GM19455 (cell line): ENCODE results near the gene SIPA1L3.
A peak's percentile ranks its signal among the peaks of the same experiment; 100 is the strongest.

ENCODE experiments used
- ATAC-seq: cut with Tn5 transposase; IDR thresholded peaks from one replicate; pipeline ENCODE4 v1.9.1; 2021; ENCODE audit not compliant: unreplicated experiment

The SIPA1L3 gene

GRCh38 chr19:37991841-37992248 is 84.8 kb downstream of the SIPA1L3 start:
- no peak for ATAC-seq

GRCh38 chr19:37992761-37993160 is 85.8 kb downstream of the SIPA1L3 start:
- ATAC-seq: no peak

GRCh38 chr19:37994823-37995130 is 87.8 kb downstream of the SIPA1L3 start:
- ATAC-seq: no peak

GRCh38 chr19:37995346-37995745 is 88.3 kb downstream of the SIPA1L3 start:
- no peak for ATAC-seq

- no peak for ATAC-seq
These were observed 90.9 kb downstream of the SIPA1L3 start for GRCh38 chr19:37997911-37998344.

DNA sequence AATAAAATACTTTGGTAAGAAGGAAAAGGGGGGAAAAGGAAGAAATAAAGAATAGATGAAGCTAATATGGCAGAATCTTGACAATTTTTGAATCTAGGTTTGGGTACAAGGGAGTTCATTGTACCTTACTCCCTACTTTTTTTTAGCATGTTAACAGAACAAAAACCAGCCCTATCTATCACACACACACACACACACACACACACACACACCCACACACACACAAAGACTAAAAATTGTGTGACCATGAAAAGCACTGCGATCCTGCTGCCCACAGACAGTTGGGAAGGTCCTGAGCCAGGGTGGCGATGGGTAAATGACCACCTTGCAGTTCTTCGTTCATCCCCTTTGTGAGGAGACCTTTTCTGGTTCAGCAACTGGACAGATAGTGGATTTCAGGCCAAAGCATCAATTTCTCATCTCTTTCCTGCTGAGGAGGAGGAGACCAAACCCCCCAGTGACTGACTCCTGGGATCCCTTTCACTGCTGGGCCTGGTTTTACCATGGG is 91.8 kb downstream of the SIPA1L3 start:
- ATAC-seq: no peak

DNA sequence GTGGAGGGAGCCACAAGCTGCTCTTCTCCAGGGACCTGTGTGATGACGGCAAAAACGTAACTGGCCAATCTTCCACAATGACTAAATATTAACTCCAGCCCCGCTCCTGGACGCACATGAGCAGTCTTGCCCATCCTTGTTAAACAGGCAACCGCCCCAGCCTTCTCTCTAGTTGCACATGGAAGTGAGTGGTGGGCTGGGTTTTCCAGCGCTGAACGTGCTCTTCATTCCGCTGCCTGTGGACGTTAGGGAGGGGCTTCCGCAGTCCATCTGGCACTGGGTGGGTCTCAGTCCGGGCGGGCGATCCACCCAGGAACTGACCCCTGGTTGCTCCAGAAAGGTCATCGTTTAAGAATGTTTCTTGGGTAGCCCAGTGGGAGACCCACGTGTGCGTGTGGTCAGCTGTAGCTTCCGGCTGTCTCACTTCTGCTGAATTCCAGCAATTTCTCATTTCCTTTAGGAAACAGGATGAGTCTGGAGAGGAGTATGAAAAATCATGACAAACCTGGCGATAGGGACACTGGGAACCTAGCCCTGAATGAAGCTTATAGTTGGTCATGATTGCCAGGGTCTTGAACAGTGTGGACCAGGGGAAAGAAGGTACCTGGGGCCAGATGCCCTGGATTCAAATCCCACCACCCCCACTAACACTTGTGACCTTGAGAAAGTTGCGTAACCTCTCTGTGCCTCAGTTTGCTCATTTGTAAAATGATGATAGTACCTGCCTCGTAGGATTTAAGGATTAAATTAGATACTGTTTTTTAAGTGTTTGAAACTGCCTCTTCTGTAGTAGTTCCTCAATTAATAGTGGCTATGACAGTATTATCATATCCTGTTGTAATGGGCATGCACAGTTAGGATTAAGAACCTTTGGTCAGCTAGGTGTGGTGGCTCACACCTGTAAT is 92.6 kb downstream of the SIPA1L3 start:
- ATAC-seq: no peak

DNA sequence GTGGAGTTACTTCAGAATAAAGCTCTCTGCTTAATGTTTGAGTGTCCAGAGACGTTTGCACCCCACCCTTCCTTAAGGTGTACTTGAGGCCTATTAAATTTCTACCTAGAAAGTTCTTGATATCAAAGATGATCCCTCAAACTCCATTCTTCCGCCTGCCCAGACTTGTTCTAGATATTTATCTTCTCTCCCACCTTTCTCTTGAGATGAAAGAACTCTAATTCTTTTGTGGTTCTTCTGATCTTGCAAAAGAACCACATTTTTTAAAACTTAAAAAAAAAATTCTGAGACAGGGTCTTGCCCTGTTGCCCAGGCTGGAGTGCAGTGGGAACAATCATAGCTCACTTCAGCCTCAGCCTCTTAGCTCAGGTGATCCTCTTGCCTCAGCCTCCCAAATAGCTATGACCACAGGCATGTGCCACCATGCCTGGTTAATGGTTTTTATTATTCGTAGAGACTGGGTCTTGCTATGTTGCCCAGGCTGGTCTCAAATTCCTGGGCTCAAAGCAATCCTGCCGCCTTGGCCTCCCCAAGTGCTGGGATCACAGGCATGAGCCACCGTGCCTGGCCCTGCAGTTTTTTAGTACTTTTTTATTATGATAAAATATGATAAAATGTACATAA is 94.3 kb downstream of the SIPA1L3 start:
- ATAC-seq: no peak

GRCh38 chr19:38003438-38004185 is 96.6 kb downstream of the SIPA1L3 start:
- ATAC-seq: no peak

DNA sequence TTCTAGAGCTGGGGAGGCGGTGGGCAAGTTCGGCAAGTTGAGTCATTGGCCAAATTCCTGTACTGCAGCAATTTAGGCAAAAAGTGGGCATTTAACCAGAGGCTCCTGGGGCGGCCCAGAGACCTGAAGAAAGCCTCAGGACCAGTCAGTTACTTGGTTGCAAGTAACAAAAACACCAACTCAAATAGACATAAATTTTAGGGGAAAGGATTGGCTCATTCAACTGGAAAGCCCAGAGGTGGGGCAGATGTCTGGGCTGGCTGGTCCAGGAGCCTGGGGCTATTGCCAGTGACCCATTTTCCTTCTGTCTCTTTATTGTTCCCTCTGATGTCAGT is 97.1 kb downstream of the SIPA1L3 start:
- ATAC-seq: no peak

GRCh38 chr19:38004521-38005223 is 97.7 kb downstream of the SIPA1L3 start:
- peak; percentile 74 for ATAC-seq

GRCh38 chr19:38005224-38005614 is 98.2 kb downstream of the SIPA1L3 start:
- ATAC-seq: no peak

GRCh38 chr19:38006361-38007045 is 99.5 kb downstream of the SIPA1L3 start:
- ATAC-seq: no peak

DNA sequence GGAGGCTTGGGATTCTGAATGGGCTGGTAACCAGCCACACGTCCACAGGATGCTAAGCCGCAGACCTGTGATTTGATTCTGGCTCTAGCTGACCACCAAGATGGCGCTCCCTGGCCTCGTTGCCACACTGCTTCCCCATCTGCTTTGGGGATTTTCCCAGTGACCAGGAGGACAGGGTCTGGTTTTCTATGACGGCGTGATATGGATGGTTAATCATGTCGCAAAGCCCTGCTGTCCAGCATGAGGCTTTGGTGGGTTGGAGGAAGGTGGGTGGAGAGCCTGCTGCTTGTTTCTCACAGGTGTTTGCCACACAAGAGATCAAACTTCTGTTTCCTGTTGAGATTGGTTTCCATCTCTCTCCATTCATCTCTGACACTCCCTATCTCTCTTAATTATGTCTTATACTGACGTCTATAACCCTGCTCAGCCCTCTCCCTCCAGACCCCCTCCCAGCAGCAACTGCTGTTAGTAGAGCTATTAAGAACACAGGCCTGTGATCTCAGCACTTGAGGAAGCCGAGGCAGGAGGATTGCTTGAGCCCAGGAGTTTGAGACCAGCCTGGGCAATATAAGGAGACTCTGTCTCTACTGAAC is 102.7 kb downstream of the SIPA1L3 start:
- no peak for ATAC-seq

DNA sequence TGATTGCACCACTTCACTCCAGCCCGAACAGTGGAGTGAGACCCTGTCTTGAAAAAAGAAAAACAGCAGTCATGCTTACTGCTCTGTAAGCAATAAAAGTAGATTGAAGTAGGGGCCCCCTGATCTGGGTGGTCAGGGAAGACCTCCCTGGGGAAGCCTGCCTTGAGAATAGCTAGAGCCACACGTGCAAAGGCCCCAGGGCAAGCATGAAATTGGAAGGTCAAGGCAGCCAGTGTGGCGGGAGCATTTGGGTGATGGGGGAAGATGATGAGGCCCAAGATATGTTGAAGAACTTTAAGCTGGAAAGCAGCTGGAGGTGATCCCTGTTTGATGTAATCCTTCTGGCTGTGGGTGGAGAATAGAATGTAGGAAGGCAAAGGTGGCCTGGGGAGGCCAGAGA is 104.4 kb downstream of the SIPA1L3 start:
- ATAC-seq: no peak

DNA sequence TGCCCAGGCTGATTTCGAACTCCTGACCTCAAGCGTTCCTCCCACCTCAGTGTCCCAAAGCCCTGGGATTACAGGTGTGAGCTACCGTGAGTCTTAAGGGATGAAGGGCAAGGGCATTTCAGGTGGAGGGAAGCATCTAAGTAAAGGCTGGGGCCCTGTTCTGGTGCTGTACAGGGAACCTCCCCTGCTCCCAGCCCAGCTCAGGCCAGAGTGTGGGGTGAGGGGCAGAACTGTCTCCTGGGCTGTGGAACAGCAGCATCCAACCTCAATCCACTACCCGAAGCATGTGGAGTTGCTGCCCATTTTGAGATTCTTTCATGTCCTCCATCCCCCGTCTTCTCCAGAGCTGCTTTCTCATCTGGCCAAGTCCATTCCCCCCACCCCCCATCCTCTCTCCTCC is 105.3 kb downstream of the SIPA1L3 start:
- ATAC-seq: no peak

- ATAC-seq: no peak
These were observed 105.9 kb downstream of the SIPA1L3 start for GRCh38 chr19:38012944-38013343.

- no peak for ATAC-seq
These were observed 107.0 kb downstream of the SIPA1L3 start for GRCh38 chr19:38013913-38014580.

GRCh38 chr19:38015216-38015615 is 108.2 kb downstream of the SIPA1L3 start:
- no peak for ATAC-seq

GRCh38 chr19:38015761-38016160 is 108.8 kb downstream of the SIPA1L3 start:
- ATAC-seq: no peak
